Measurements from ENCODE around the gene CNTD1.

CNTD1 gene

DNA sequence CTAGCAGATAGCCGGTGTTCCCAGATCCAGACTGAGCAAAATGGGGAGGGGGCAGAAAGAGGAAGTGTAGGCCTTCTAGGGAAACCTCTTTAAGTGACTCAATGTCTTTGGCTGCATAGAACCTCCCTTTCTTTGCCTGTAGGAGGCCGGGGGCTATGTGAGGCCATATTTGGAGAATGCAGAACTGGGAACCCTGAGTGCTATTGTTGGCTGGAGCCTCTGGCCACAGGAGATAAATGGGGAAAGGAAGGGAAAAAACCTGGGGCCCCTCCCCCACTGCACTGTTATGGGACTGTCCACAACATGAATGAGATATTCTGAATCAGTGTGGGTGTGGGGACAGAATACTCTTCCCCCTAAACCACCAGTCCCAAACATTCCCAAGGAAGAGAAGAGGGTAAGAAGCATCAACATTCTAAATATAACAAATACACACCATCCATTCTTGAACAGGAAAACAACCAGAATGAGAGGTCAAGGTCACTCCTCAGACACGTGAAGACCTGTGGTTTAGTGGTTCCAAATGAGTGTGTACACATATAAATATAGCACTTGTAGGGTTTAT lies 23.0 kb upstream of the CNTD1 start:
- Histone ChIP-seq H3K27ac (ENCODE audit: low read length, poor library complexity, severe bottlenecking) (peak overlapping the region; percentile 97), H3K9me3 (ENCODE audit: control insufficient read depth, low read length) (no peaks in the 10 kb centered on the region), H3K14ac (ENCODE audit: low read length in 2 of 2) (no peak overlapping the region), H2AK5ac (ENCODE audit: low read length, severe bottlenecking) (peak overlapping the region; percentile 4), H2BK15ac (ENCODE audit: low read depth, poor library complexity, severe bottlenecking) (no peak overlapping the region), H3K79me1 (replicated peaks; ENCODE audit: low read length, poor library complexity, severe bottlenecking) (peaks cover 2% of the 10 kb centered on the region), H3K27me3 (ENCODE audit: control insufficient read depth in 1 of 2, insufficient read depth in 1 of 2, low read length in 2 of 2) (peaks cover 0 to 1% of the 10 kb centered on the region in 2 experiments), H4K8ac (ENCODE audit: low read length) (no peak overlapping the region), H2AFZ (ENCODE audit: low read depth, low read length) (no peak overlapping the region), H3K36me3 (ENCODE audit: control insufficient read depth in 1 of 2, insufficient read depth in 2 of 2, low read depth in 1 of 2, low read length in 2 of 2) (peaks cover 19 to 47% of the 10 kb centered on the region in 2 experiments), H4K91ac (ENCODE audit: low read length) (no peak overlapping the region), H2BK12ac (ENCODE audit: low read length in 2 of 2) (no peak overlapping the region), H2BK5ac (ENCODE audit: low read depth, low read length, poor library complexity, severe bottlenecking) (no peak overlapping the region), H3K4me3 (ENCODE audit: insufficient read depth in 1 of 2, low read depth in 1 of 2, low read length in 2 of 2) (no peak overlapping the region), H3K9ac (ENCODE audit: low read length) (no peak overlapping the region), H3K18ac (ENCODE audit: low read depth in 1 of 2, low read length in 2 of 2) (no peak overlapping the region), H3K23ac (ENCODE audit: low read length in 2 of 2) (no peak overlapping the region), H3K4ac (ENCODE audit: low read depth in 1 of 2, low read length in 2 of 2) (no peak overlapping the region), H3K4me2 (ENCODE audit: low read length, poor library complexity, severe bottlenecking) (no peak overlapping the region), H2BK120ac (ENCODE audit: low read depth, low read length) (no peak overlapping the region), H3K4me1 (ENCODE audit: control insufficient read depth, insufficient read depth, low read depth, low read length) (peaks cover 16% of the 10 kb centered on the region)
- peak; percentile 32 for DNase-seq
- 51% methylated on average over 3 of the region's 3 CpGs for WGBS

GRCh38 chr17:42778570-42778969 lies 20.1 kb upstream of the CNTD1 start:
- H2BK120ac ChIP-seq (ENCODE audit: low read depth, low read length) = no peak overlapping the region
- no peak for DNase-seq

DNA sequence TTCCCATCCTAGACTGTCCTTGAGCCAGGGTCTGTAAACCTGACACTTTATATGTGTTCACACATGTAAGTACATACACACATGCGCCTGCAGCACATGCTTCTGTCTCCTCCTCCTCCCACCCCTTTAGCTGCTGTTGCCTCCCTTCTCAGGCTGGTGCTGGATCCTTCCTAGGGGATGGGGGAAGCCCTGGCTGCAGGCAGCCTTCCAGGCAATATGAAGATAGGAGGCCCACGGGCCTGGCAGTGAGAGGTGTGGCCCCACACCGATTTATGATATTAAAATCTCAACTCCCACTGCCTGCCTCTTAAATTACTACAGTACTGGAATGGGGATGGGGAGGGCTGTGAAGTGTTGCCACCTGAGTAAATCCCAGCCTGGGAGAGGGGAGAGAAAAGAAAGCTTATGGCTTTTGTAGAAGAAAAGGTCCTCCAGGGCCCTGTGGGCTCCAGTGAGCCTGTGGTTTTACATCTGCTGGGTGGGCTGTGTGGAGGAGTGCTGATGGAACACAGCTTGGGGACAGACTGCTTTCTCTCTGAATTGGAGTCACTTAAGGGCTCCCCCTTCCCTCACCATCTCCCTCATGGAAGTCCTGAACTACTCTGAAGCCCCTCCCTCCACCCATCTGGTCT lies 19.2 kb upstream of the CNTD1 start:
- no peak overlapping the region for H4K8ac ChIP-seq (ENCODE audit: low read length)
- no peak overlapping the region for H4K91ac ChIP-seq (ENCODE audit: low read length)
- H3K4me2 ChIP-seq (ENCODE audit: low read length, poor library complexity, severe bottlenecking) = peak overlapping the region; percentile 60
- H3K14ac ChIP-seq (ENCODE audit: low read length in 2 of 2) = no peak overlapping the region
- peaks cover 0 to 38% of the 10 kb centered on the region in 2 experiments for H3K27me3 ChIP-seq (ENCODE audit: control insufficient read depth in 1 of 2, insufficient read depth in 1 of 2, low read length in 2 of 2)
- WGBS = 100% methylated on average over 1 of the region's 3 CpGs
- no peak overlapping the region for H2BK15ac ChIP-seq (ENCODE audit: low read depth, poor library complexity, severe bottlenecking)
- H3K23ac ChIP-seq (ENCODE audit: low read length in 2 of 2) = no peak overlapping the region
- no peak overlapping the region for H2AK5ac ChIP-seq (ENCODE audit: low read length, severe bottlenecking)
- no peak overlapping the region for H3K27ac ChIP-seq (ENCODE audit: low read length, poor library complexity, severe bottlenecking)
- peaks cover 26 to 47% of the 10 kb centered on the region in 2 experiments for H3K36me3 ChIP-seq (ENCODE audit: control insufficient read depth in 1 of 2, insufficient read depth in 2 of 2, low read depth in 1 of 2, low read length in 2 of 2)
- peaks cover 45% of the 10 kb centered on the region for H3K4me1 ChIP-seq (ENCODE audit: control insufficient read depth, insufficient read depth, low read depth, low read length)
- no peak overlapping the region for H3K9ac ChIP-seq (ENCODE audit: low read length)
- H3K4ac ChIP-seq (ENCODE audit: low read depth in 1 of 2, low read length in 2 of 2) = no peak overlapping the region
- H3K79me1 ChIP-seq (replicated peaks; ENCODE audit: low read length, poor library complexity, severe bottlenecking) = peaks cover 26% of the 10 kb centered on the region
- H3K18ac ChIP-seq (ENCODE audit: low read depth in 1 of 2, low read length in 2 of 2) = no peak overlapping the region
- no peak overlapping the region for H2BK12ac ChIP-seq (ENCODE audit: low read length in 2 of 2)
- no peaks in the 10 kb centered on the region for H3K9me3 ChIP-seq (ENCODE audit: control insufficient read depth, low read length)
- no peak overlapping the region for H3K4me3 ChIP-seq (ENCODE audit: insufficient read depth in 1 of 2, low read depth in 1 of 2, low read length in 2 of 2)
- no peak overlapping the region for H2AFZ ChIP-seq (ENCODE audit: low read depth, low read length)
- DNase-seq = no peak
- H2BK120ac ChIP-seq (ENCODE audit: low read depth, low read length) = no peak overlapping the region
- no peak overlapping the region for H2BK5ac ChIP-seq (ENCODE audit: low read depth, low read length, poor library complexity, severe bottlenecking)

More at GRCh38 chr17:42778570-42778969, 20.1 kb upstream of the CNTD1 start:
- no peak overlapping the region for H3K14ac ChIP-seq (ENCODE audit: low read length in 2 of 2)
- over 99% methylated on average over 5 of the region's 5 CpGs for WGBS
- no peak overlapping the region for H3K23ac ChIP-seq (ENCODE audit: low read length in 2 of 2)
- H3K27ac ChIP-seq (ENCODE audit: low read length, poor library complexity, severe bottlenecking) = no peak overlapping the region
- H3K4me2 ChIP-seq (ENCODE audit: low read length, poor library complexity, severe bottlenecking) = no peak overlapping the region
- no peaks in the 10 kb centered on the region for H3K9me3 ChIP-seq (ENCODE audit: control insufficient read depth, low read length)
- no peak overlapping the region for H3K9ac ChIP-seq (ENCODE audit: low read length)
- H3K36me3 ChIP-seq (ENCODE audit: control insufficient read depth in 1 of 2, insufficient read depth in 2 of 2, low read depth in 1 of 2, low read length in 2 of 2) = peaks cover 19 to 47% of the 10 kb centered on the region in 2 experiments
- H4K8ac ChIP-seq (ENCODE audit: low read length) = no peak overlapping the region
- no peak overlapping the region for H3K4ac ChIP-seq (ENCODE audit: low read depth in 1 of 2, low read length in 2 of 2)
- H3K4me3 ChIP-seq (ENCODE audit: insufficient read depth in 1 of 2, low read depth in 1 of 2, low read length in 2 of 2) = no peak overlapping the region
- H2AFZ ChIP-seq (ENCODE audit: low read depth, low read length) = no peak overlapping the region
- no peak overlapping the region for H2BK12ac ChIP-seq (ENCODE audit: low read length in 2 of 2)
- H3K18ac ChIP-seq (ENCODE audit: low read depth in 1 of 2, low read length in 2 of 2) = no peak overlapping the region
- no peak overlapping the region for H2BK5ac ChIP-seq (ENCODE audit: low read depth, low read length, poor library complexity, severe bottlenecking)
- peaks cover 19% of the 10 kb centered on the region for H3K79me1 ChIP-seq (replicated peaks; ENCODE audit: low read length, poor library complexity, severe bottlenecking)
- no peak overlapping the region for H2BK15ac ChIP-seq (ENCODE audit: low read depth, poor library complexity, severe bottlenecking)
- no peak overlapping the region for H2AK5ac ChIP-seq (ENCODE audit: low read length, severe bottlenecking)
- H4K91ac ChIP-seq (ENCODE audit: low read length) = no peak overlapping the region
- peaks cover 40% of the 10 kb centered on the region for H3K4me1 ChIP-seq (ENCODE audit: control insufficient read depth, insufficient read depth, low read depth, low read length)
- peaks cover 0 to 29% of the 10 kb centered on the region in 2 experiments for H3K27me3 ChIP-seq (ENCODE audit: control insufficient read depth in 1 of 2, insufficient read depth in 1 of 2, low read length in 2 of 2)

Data from mesenchymal stem cell (in vitro differentiated cells and primary cell).